GM21825 (cell line): ENCODE results near the gene ANGPTL8.

ENCODE experiments used
- ATAC-seq: cut with Tn5 transposase; IDR thresholded peaks from one replicate; pipeline ENCODE4 v1.9.1; 2021; ENCODE audit warnings: mild to moderate bottlenecking, moderate library complexity; ENCODE audit not compliant: unreplicated experiment

Gene ANGPTL8

GRCh38 chr19:11236324-11237301 is 2.8 kb upstream of the ANGPTL8 start:
- ATAC-seq = no peak

GRCh38 chr19:11237321-11237720 is 2.1 kb upstream of the ANGPTL8 start:
- ATAC-seq = no peak

DNA sequence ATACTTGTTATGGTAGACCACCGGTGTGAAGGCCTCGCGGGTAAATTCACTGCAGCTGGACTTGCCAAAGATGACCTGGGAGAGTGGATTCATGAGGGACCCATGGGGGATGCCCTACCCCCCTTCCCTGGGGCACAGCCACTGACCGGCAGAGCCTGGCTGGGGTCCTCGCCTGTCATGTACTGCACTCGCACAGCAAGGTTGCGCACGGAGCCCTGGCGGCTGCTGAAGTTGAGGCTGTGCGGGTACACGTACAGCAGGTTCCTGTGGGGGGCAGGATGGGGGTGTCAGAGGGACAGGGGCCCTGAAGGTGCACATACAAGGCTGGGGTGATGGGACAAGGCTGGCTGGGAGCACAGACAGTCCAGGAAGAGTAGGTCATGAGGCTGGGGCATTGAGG is 1.4 kb upstream of the ANGPTL8 start:
- ATAC-seq = no peak

DNA sequence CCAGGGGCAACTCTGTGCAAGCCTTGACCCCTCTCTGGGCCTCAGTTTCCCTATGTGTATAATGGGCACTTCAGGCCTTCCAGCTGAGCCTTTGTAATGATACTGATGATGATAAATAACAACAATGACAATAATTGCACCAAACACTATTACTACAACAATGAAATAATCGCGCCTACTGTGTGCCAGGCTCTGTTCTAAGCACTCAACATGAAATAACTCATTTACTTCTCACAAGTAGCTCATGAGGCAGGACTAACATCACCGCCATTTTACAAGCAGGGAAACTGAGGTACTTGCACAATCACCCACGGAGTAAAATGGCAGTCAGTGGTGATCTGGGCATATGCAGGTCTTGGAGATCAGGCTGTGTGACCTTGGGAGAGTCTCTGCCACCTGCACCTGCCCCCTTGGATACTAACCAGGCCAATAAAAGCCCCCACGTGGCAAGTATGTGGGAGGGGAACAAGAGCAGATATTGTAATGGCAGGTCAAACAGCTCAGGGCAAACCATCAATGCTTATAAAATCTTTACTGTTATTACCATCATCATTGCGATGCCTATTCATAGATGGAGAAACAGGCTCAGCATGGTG is 540 bp upstream of the ANGPTL8 start:
- ATAC-seq = no peak

DNA sequence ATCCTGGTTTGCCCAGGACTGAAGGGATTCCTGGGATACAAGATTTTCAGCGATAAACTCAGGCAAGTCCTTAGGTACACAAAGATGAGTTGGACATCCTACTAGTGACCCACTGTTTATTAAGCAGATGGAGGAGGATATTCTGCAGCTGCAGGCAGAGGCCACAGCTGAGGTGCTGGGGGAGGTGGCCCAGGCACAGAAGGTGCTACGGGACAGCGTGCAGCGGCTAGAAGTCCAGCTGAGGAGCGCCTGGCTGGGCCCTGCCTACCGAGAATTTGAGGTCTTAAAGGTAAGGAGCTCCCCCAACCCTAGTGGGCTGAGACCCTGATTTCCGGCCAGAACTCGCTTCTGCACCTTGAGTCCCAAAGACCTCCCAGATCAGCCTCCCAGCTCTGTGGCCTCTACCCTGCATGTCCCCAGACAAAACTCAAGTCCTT is 607 bp downstream of the ANGPTL8 start:
- no peak for ATAC-seq

DNA sequence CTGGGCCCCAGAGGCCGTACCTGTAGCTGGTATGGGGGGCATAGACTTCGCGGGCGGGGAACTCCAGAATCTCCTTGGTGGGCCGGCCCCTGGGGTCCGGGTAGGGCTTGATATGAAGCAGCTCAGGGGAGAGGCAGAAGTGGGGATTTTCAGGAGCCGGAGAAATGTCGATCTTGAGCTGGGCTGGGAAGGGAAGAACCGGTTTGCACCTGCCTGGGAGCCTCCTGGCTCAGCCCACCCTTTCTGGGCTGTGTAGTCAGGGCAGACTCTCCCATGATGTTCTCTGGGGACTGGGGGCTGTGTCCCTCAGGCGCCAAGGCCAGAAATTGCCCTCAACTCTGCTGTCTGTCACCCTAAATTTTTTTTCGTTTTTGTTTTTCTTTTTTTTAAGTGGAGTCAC is 2.6 kb downstream of the ANGPTL8 start:
- ATAC-seq = no peak

GRCh38 chr19:11242864-11243797 is 3.7 kb downstream of the ANGPTL8 start:
- no peak for ATAC-seq

- ATAC-seq = no peak
Observed at GRCh38 chr19:11243798-11244169, 4.4 kb downstream of the ANGPTL8 start.

GRCh38 chr19:11244846-11245589 is 5.6 kb downstream of the ANGPTL8 start:
- no peak for ATAC-seq

GRCh38 chr19:11246941-11247340 is 7.5 kb downstream of the ANGPTL8 start:
- ATAC-seq = no peak

DNA sequence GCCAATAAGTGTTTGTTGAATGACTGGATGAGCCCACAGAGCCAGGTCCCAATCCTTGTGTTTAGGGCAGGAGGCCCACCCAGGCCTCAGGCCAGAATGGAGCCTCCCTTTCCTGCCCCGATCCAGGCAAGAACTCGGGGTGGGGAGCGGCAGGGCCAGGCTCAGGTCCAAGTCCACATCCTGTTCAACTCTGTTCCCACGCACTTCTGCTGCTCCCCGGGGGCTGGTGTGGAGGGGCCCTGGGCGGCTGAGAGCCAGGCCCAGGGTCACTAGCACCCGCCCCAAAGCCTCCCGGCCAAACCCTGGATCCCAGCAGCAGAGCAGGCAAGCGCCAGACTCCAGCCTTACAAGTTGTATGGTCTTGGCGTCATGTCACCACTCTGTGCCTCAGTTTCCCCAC is 8.0 kb downstream of the ANGPTL8 start:
- ATAC-seq = no peak

DNA sequence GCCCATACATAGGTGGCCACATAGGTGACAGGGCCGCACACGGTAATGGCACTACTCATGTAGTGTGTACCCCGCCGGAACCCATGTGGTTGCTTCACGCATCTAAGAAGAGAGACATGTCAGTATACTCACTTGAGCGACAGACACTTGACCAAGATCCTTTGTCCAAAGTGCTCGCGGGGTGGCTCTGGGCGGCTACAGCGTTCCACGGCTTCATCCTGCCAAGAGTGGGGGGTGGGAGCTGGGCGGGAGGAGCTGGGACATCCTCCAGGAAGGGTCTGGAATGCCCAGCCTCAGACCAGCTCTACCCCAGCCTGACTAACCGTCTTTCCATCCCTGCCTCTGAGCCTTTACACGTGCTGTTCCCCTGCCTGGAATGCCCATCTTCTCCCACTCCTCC is 8.5 kb downstream of the ANGPTL8 start:
- no peak for ATAC-seq

DNA sequence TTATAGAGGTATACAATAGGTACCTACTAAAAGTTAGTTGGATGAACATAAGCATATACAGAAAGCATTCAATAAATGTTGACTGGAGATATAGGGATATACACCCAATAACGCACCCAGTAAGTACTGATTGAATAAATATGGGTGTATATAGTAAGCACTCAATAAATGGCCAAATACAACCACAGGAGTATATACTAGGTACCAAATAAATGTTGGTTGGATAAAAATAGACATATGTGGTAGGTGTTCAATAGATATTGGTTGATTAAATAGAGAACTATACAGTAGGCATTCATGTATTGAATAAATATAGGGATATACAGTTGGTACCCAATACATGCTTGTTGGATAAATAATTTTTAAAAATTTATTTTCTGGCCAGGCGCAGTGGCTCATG is 9.4 kb downstream of the ANGPTL8 start:
- no peak for ATAC-seq

DNA sequence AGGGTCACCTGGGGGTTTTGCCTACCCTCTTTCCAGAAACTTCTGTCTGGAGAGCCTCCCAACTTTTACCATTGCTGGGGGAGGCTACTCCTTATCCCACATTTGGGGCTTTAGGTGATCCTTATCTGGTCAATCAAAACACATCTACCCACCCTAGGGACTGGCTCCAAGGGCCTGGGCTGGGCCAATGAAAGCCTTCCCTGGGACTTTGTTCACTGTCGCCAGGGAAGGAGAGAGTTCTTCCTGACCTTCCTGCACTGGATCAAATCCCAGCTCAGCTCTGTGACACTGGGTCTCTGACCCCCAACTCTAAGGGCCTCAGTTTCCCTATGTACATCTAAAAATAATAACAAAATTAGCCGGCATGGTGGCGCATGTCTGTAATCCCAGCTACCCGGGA is 11.8 kb downstream of the ANGPTL8 start:
- ATAC-seq = no peak

DNA sequence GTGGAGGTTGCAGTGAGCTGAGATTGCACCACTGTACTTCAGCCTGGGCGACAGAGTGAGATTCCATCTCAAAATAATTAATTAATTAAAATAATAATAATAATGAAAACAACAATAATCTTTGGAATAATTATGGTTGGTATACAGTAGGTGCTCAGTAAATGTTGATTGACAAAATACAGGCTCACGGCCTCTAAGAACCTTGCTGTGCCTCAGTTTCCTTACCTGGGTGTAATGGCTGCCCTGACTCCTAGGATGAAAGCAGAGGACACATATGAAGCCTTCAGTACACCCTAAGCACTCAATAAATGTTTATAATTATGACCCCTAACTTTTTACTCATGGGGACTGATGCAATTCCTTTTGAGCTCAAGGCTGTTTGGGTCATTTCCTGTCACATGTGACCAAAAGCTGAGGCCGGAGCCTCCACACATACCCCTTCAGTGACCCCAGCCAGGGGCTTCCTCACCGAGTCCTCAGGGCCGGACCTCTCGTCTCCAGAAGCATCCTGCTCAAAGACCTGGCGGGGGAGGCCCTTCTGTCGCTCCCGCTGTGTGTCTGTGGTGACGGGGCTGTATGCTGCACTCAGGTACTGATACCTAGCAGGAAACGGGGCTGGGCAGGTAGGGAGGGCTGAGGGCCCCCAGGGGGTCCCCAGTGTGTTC is 12.4 kb downstream of the ANGPTL8 start:
- ATAC-seq = no peak

GRCh38 chr19:11252665-11253355 is 13.4 kb downstream of the ANGPTL8 start:
- no peak for ATAC-seq

DNA sequence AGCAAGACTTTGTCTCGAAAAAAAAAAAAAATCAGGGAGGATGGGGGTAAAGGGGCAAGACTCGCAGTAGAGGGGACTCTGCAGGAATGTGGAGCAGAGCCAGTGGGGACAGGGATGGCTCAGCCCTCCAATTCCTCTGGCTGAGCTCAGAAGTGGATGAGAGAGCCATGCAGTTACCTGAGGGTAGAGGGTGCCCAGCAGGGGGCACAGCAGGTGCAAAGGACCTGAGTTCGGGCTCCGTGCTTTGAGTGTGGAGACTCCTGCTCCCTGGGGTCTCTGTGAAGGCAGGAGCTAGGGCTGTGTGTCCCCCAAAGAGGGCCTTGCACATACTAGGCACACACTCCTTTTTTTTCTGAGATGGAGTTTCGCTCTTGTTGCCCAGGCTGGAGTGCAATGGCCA is 15.2 kb downstream of the ANGPTL8 start:
- ATAC-seq = no peak

DNA sequence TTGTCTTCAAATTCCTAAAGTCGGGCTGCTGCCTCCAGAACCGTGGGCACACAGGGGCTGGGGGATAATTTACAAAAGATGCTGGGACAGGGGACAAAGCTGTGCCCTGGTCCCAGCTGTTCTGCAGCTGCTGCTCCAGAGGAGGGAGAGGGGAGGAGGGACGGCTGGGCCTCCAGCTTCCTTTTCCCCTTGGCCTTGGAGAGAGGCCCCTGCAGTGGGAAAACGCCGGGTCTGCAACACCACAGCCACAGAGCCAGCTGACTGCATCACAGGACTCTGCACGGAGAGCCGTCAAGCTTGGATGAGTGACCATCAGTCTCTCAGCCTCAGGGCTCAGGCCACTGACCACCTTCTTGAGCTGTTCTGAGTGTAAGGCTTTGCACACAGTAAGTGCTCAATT is 16.8 kb downstream of the ANGPTL8 start:
- ATAC-seq = no peak

- ATAC-seq = no peak
Observed at GRCh38 chr19:11257846-11258380, 18.5 kb downstream of the ANGPTL8 start.
